ENCODE results near the gene DCTPP1. TPM values are rescaled to one million over a fixed set of nuclear protein-coding genes. Genes with fewer than 3 reads are reported as not detected.

DCTPP1 gene
- total and polyA plus RNA-seq, 2 donors (not counting 3 experiments of a cell fraction or from before 2014, with no cell fraction given), result 68.0 to 88.6 TPM

DNA sequence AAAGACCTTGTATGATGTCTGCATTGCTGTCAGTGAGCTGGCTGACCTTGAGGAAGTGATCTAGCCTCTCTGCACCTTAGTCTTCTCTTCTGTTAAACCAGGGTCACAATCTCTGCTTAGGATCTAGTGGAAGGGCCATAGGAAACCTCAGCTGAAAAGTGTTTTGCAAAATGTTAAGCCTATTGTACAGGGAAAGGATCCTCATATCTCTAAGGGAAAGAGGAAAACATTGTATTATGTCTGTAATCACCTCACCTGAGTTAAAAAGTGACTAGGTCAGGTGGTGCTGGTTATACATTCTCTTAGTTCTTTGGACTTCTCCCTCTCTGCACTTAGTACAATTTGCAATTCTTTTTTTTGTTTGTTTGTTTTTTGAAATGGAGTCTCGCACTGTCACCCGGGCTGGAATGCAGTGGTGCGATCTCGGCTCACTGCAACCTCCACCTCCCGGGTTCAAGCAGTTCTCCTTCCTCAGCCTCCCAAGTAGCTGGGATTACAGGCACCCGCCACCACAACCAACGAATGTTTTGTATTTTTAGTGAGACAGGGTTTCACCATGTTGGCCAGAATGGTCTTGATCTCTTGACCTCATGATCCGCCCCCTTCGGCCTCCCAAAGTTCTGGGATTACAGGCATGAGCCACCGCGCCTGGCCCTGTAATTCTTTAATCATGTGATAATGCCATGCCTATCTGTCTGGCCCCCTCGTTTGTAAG is 17.8 kb upstream of the DCTPP1 start:
- no peak overlapping the region for H3K27ac ChIP-seq (ENCODE audit: insufficient read depth, low read depth, low read length)
- no peaks in the 10 kb centered on the region for H4K20me1 ChIP-seq (replicated peaks; ENCODE audit: control insufficient read depth, extremely low read depth, insufficient read depth, low read length)
- ChIA-PET CTCF (interaction anchor here (0.5 to 5.7 kb wide), 5 partner anchors 13 to 168 kb away, joined by 3 to 47 read pairs (median 4); no protein-coding TSS in a partner anchor), POLR2A (no interaction called here)
- no peak overlapping the region for H3K4me2 ChIP-seq (ENCODE audit: insufficient read depth, low read length)
- H3K4me1 ChIP-seq (ENCODE audit: control insufficient read depth, extremely low read depth, insufficient read depth, low read length), result peaks cover 11% of the 10 kb centered on the region
- dilution Hi-C loops (cut with MboI; ENCODE audit: extremely low pct_ligation_motif_present, low sequenced_read_pairs) (no loop called here), intact Hi-C loops (cut with micrococcal nuclease) (loop anchor here (2.0 to 5.0 kb wide), 3 partner anchors 45 to 245 kb away; partner anchors contain the start of gene ZNF768)
- no peaks in the 10 kb centered on the region for H3K36me3 ChIP-seq (ENCODE audit: control insufficient read depth in 2 of 2, extremely low read depth in 1 of 2, insufficient read depth in 2 of 2, low read length in 2 of 2)
- no peaks in the 10 kb centered on the region for H3K27me3 ChIP-seq (ENCODE audit: control insufficient read depth in 2 of 2, insufficient read depth in 2 of 2, low read length in 2 of 2)
- H3K4me3 ChIP-seq (replicated peaks in 1 of 3; ENCODE audit: insufficient read depth in 1 of 3, low read depth in 1 of 3, low read length in 3 of 3), result no peak overlapping the region
- no peak overlapping the region for H2AFZ ChIP-seq (ENCODE audit: low read depth, low read length)
- TF ChIP-seq POLR2A (IDR thresholded peaks at IDR 0.05; ENCODE audit: low read depth, low read length) (no peak), POLR2AphosphoS5 (IDR thresholded peaks at IDR 0.05; ENCODE audit: insufficient read depth, low read depth, low read length) (no peak), EZH2 (IDR thresholded peaks at IDR 0.05; ENCODE audit: borderline replicate concordance, low read depth, low read length, severe bottlenecking) (no peak), GATA2 (IDR thresholded peaks at IDR 0.05; ENCODE audit: insufficient read depth, insufficient read length, low read depth, low read length) (no peak), FOS (IDR thresholded peaks at IDR 0.05; ENCODE audit: borderline replicate concordance, insufficient read depth, low read length) (no peak), JUN (IDR thresholded peaks at IDR 0.05; ENCODE audit: borderline replicate concordance, insufficient read depth, insufficient read length, low read depth) (no peak)
- TF ChIP-seq, protein P1, sequence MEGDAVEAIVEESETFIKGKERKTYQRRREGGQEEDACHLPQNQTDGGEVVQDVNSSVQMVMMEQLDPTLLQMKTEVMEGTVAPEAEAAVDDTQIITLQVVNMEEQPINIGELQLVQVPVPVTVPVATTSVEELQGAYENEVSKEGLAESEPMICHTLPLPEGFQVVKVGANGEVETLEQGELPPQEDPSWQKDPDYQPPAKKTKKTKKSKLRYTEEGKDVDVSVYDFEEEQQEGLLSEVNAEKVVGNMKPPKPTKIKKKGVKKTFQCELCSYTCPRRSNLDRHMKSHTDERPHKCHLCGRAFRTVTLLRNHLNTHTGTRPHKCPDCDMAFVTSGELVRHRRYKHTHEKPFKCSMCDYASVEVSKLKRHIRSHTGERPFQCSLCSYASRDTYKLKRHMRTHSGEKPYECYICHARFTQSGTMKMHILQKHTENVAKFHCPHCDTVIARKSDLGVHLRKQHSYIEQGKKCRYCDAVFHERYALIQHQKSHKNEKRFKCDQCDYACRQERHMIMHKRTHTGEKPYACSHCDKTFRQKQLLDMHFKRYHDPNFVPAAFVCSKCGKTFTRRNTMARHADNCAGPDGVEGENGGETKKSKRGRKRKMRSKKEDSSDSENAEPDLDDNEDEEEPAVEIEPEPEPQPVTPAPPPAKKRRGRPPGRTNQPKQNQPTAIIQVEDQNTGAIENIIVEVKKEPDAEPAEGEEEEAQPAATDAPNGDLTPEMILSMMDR (IDR thresholded peaks at IDR 0.05; ENCODE audit: extremely low read depth in 1 of 2, insufficient read depth in 1 of 2, low read depth in 1 of 2, low read length in 2 of 2), result no peak
- TF ChIP-seq, protein P2, sequence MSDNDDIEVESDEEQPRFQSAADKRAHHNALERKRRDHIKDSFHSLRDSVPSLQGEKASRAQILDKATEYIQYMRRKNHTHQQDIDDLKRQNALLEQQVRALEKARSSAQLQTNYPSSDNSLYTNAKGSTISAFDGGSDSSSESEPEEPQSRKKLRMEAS (IDR thresholded peaks at IDR 0.05; ENCODE audit: insufficient read depth, insufficient read length), result no peak
- no peaks in the 10 kb centered on the region for H3K9me3 ChIP-seq (replicated peaks; ENCODE audit: control insufficient read depth, insufficient read depth, low read length)
- no peak overlapping the region for H3K9ac ChIP-seq (replicated peaks; ENCODE audit: extremely low read depth, insufficient read depth, low read length)
- DNase-seq (ENCODE audit: low read depth, low spot score) (no peak), FAIRE-seq (no peak)
- no TSS peak for BruUV-seq (replicated peaks)
- no peaks in the 10 kb centered on the region for H3K9me1 ChIP-seq (replicated peaks; ENCODE audit: control insufficient read depth, extremely low read depth, insufficient read depth, low read length)
- H3K79me2 ChIP-seq (ENCODE audit: control insufficient read depth, insufficient read depth, low read length), result peaks cover 12% of the 10 kb centered on the region

Measured in endothelial cell of umbilical vein (primary cell).